Mononuclear cell (primary cell): Measurements from ENCODE around the gene SEMA3D. TPM values are rescaled to one million over a fixed set of nuclear protein-coding genes. Genes with fewer than 3 reads are reported as not detected.

Experiments used
- H3K27me3 ChIP-seq: 2 replicates; pipeline ENCODE4 v1.6.0; 2011; ENCODE audit warnings: low read length, control low read depth; ENCODE audit not compliant: insufficient read depth
- H3K4me1 ChIP-seq: 2 replicates; pipeline ENCODE4 v1.5.1; 2011; ENCODE audit warnings: mild to moderate bottlenecking, low read length, control low read depth; ENCODE audit not compliant: insufficient read depth
- H3K4me3 ChIP-seq: 2 replicates; pipeline ENCODE4 v1.5.1; 2011; ENCODE audit warnings: mild to moderate bottlenecking, low read length, moderate library complexity
- H3K9me3 ChIP-seq: 2 replicates; pipeline ENCODE4 v1.5.1; 2011; ENCODE audit warnings: low read depth, mild to moderate bottlenecking, control low read depth, low read length
- total RNA-seq: library from RNA; depleted of rRNA; stranded (reverse); fragments of >200 nt; gene quantifications from one replicate; pipeline ENCODE4 v1.2.3, GENCODE V29; 2012

SEMA3D gene
- total RNA-seq, result 0.21 TPM

DNA sequence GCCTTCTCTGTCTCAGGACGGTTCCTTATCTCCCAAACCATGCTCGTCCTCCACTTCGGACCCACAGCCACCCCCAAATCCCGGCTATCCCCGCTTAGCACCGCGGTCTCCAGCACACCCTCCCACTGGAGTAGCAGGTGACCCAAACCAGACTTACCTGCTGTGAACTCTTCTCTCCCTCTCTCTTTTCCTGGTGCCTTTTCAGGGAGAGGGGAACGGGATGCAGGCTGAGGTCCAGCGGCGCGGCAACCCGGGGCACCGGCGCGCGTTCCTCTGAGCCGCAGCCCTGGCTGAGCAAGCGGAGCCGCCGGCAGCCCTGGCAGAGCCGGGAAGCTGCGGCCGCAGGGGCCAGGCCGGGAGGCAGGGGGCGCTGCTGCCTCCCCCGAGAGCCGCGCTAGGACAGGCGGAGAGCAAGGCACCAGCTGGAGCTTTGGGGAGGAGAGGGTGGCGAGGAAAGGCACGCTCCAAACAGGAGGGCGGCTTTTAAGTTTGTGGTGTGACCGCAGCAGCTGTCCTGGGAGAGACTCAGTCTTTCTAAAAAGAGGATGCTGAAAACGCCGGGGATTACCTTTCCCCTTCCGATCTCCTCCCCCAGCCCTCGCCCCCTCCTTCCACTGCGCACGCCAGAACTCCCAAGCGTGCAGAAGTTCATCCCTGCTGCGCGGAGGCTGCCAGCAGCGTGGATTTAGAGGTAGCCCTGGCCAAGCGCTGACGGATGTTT, at the start of gene SEMA3D:
SEMA3D (minus strand) TSS at position 536 of the 721 bp plus-strand sequence. CDS start 65,165 bp downstream, outside the sequence.
- Histone ChIP-seq H3K27me3 (peaks cover 38% of the 10 kb centered on the region), H3K9me3 (no peaks in the 10 kb centered on the region), H3K4me1 (no peaks in the 10 kb centered on the region), H3K4me3 (peak within 1 kb of the TSS; percentile 29)

DNA sequence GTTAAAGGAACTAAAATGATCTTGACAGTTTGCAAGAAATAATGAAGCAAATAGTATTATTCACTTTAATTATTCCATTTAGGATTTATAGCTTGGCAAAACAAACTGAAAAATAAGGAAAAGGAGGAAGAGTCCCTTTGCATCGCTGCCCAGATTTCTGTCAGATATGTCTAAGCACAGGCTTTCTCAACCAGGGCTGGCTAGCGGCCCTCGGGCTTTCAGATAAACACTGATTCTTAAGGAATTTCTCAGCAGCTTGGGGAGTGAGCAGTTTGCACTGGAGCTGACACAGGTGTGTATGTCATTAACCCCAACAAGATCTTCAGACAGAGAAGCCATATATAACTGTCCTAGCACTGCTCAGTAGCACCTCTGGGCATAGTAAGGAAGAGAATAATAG, 47.9 kb upstream of the SEMA3D start:
- Histone ChIP-seq H3K4me3 (no peak overlapping the region), H3K4me1 (no peaks in the 10 kb centered on the region), H3K27me3 (no peaks in the 10 kb centered on the region), H3K9me3 (peaks cover 5% of the 10 kb centered on the region)

DNA sequence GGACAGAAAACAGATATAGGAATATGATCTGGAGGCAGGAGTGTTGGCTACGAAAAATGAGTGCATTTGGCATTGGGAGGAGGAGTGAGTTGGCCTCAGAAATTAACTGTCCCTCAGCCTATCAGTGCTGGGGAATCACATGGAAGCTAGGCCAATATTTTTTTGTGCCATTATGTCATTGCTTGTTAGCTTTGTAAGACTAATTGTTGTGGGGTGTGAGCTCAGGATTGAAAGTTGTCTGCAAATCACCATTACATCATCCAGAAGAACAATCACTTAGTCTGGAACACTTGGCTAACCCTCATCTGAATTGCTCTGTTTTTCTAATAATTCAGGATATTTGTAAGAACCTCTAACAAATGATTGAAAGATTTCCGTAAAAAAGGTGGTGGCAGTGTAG, 45.2 kb upstream of the SEMA3D start:
- Histone ChIP-seq H3K4me3 (no peak overlapping the region), H3K4me1 (no peaks in the 10 kb centered on the region), H3K9me3 (no peaks in the 10 kb centered on the region), H3K27me3 (no peaks in the 10 kb centered on the region)

DNA sequence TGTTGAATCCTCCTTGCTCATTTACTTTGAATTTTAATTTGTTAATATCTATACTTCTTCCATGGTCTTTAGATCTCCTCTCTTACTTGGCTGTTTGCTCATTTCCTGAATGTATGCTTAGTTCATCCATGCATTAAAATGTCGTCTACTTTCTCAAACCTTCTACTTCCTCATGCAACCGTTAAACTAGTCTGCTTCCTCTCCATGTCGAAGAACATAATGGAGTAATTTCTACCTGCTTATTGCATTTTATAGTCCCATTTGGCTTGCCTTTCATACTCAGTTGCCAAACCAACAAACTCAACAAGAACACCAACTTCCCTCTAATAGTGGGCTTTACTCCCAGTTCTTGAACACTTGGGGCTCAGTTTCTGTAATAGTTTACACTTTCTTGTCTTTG, 43.8 kb upstream of the SEMA3D start:
- H3K9me3 ChIP-seq, result no peaks in the 10 kb centered on the region
- H3K27me3 ChIP-seq, result no peaks in the 10 kb centered on the region
- H3K4me3 ChIP-seq, result no peak overlapping the region
- no peaks in the 10 kb centered on the region for H3K4me1 ChIP-seq

DNA sequence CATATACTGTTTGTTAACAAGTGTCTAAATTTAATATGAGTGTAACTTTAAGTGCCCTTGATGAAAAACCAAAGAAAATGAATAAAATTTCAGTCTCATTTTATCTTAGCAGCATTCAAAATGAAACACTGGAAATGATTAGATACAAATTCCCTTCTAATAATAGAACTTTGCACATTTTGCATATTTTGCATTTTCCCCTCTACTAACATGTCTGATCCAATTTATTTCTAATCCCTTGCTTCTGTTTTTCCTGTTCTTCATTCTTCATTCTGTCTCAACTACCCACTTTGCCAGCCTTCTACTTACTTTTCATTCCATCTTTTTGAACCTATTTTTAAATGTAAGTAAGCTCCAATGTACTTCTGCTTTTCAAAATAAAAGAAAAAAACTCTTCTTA, 42.7 kb upstream of the SEMA3D start:
- Histone ChIP-seq H3K9me3 (no peaks in the 10 kb centered on the region), H3K4me1 (no peaks in the 10 kb centered on the region), H3K4me3 (no peak overlapping the region), H3K27me3 (no peaks in the 10 kb centered on the region)

DNA sequence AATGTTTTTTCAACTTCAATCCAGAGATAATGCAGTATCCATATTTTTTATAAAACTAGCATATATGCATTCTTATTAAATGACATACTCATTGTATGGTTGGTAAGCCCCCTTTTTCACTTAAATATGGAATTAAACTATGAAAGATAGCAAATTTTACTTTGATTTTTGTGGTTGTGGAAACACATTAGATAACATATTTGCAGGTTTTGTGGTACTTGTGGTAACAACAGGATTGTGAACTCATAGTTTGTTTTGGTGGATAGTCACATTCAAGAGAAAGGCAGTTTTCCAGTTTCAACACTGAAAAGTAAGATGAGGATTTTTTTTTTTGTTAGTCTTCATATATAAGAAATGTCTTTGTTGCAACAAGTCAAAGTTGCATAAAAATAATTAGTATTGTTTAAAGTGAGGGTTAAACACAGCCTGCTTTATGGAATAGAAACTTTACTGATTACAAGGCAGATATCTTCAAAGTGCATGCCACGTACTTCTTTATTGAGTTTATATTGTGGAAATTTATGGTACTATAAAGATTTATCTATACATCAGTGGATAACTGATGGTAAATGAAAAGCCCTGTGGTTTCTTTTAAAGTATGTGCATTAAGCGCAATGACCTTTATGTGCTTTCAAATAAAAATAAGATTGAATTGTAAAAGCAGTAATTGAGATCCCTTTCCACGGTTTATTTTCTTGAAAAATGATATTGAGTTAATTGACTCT, 39.7 kb upstream of the SEMA3D start:
- no peaks in the 10 kb centered on the region for H3K9me3 ChIP-seq
- H3K4me1 ChIP-seq, result no peaks in the 10 kb centered on the region
- no peak overlapping the region for H3K4me3 ChIP-seq
- no peaks in the 10 kb centered on the region for H3K27me3 ChIP-seq

DNA sequence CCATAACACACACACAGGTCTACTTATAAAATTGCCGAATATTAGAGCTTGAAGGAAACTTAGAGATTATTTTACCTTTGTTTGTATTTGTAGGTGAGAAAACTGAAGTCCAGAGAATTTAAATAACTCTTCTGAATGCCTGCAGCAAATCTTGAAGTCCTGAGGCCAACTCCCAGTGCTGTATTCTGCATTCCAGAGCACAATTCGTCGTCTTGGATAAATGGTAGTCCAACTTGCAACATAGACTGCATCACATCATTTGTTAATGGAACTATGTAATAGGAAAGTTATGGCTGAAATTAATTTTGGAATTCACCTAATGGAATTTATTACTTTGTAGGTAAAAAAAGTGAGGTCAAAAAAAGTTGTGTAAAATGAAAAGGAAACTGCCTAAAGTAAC, 37.3 kb upstream of the SEMA3D start:
- Histone ChIP-seq H3K4me3 (no peak overlapping the region), H3K4me1 (no peaks in the 10 kb centered on the region), H3K9me3 (no peaks in the 10 kb centered on the region), H3K27me3 (no peaks in the 10 kb centered on the region)

DNA sequence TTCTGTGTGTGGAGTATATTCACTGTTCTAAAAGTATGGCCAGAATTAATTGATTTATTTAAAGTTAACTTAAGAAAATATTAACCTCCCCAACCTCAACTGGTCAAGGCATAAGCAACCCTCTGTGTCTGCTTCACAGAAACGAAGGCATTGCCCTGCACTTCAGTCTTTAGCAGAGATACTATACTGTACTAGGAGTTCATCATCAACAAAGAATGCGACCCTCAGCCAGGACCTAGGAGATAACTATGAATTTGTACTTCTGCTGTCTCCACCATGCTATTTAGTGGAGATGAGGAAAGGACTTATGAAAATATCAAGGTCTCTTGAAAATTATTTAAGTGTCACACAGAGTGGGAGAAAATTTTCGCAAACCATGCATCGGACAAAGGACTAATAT, 35.7 kb upstream of the SEMA3D start:
- Histone ChIP-seq H3K27me3 (no peaks in the 10 kb centered on the region), H3K9me3 (no peaks in the 10 kb centered on the region), H3K4me1 (no peaks in the 10 kb centered on the region), H3K4me3 (no peak overlapping the region)

DNA sequence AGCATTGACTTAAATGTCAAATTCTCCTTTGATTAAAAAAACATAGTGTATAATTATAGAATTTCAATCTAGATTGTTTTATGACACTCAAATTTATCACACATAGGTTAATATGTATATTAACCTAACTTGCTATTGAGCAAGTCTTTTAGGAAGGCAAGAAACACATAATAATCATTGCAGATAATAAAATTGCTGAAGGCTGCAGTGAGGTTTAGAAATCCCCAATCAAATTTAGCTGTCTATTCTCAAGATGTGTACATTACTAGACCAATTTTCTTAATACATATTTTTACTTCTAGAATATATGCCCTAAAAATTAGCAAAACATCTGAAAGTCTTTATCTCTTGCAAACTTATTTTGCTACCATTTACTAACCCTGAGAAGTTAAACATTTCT, 34.9 kb upstream of the SEMA3D start:
- Histone ChIP-seq H3K4me3 (no peak overlapping the region), H3K4me1 (no peaks in the 10 kb centered on the region), H3K9me3 (no peaks in the 10 kb centered on the region), H3K27me3 (no peaks in the 10 kb centered on the region)

DNA sequence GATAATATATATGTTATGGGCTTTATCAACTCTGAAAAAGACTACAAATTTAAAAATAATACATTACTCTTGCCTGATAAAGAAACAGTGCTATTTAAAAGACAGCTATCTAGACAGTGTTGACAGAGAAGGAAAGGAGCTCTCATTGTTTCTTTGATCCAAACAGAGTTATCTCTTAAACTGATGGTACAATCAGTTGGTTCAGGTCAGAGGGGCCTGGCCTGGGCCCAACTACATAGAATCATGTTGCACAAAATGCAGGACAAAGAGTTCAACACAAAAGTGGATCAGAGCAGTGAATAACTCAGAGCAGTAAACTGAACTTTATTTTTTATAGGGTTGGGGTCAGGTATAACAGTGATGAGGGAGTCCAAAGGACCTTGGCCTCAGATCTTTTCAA, 33.8 kb upstream of the SEMA3D start:
- Histone ChIP-seq H3K9me3 (no peaks in the 10 kb centered on the region), H3K27me3 (no peaks in the 10 kb centered on the region), H3K4me1 (no peaks in the 10 kb centered on the region), H3K4me3 (no peak overlapping the region)

DNA sequence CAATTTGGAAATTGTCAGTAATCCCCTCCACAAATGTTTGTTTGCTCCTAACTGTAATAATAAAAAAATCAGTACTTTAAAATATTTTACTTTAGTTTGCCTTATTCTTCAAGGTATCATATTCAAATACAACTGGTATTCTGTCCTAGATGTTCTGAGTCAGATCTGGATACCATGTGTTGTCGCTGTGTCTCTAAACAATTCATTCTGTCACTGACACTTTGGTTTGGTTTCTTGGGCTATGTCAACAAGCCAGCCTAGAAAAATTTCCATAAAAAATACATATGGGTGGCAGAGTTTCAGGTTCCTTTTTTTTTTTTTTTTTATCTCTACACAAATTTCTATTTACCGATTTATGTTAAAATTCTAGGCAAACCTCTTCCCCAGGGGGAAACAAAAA, 33.2 kb upstream of the SEMA3D start:
- H3K4me3 ChIP-seq, result no peak overlapping the region
- no peaks in the 10 kb centered on the region for H3K27me3 ChIP-seq

DNA sequence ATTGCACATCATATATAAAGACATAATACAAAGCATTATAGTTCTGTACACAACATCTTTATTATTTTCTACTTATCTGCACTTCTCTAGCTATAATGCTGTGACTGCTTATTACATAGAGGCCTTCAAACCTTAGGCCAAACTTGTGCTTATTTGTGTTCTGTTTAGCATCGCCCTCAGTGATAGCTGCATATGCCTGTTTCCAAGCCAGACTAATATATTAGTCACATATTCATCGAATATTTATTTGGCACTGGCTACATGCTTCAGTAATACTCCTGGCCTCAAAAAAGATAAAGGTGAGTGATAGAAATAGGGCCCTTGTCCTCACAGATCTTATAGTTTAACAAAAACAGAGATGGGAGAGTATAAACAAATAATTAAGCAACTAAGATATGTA, 30.2 kb upstream of the SEMA3D start:
- H3K9me3 ChIP-seq, result no peaks in the 10 kb centered on the region
- H3K27me3 ChIP-seq, result no peaks in the 10 kb centered on the region
- no peaks in the 10 kb centered on the region for H3K4me1 ChIP-seq
- no peak overlapping the region for H3K4me3 ChIP-seq

More for the DNA sequence above, 33.2 kb upstream of the SEMA3D start:
- Histone ChIP-seq H3K4me1 (no peaks in the 10 kb centered on the region), H3K9me3 (no peaks in the 10 kb centered on the region)

DNA sequence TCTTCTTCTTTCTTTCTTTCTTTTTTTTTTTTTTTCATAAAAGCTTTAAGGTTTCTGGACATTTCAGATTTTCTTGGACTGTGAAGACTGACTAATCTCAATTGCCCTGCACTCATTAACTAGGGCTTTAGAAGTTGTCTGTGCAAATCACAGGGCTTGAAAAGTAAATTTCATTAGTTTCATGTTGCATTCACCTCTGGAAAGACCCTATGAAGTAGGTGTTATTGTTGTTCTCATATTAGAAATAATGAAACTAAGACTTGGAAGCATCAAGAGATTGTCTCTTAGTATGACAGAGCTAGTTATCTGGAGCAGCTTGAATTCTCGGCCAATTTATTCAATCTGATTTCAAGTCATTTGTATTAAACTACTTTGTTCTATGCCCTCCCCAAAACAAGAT, 28.2 kb upstream of the SEMA3D start:
- H3K9me3 ChIP-seq, result no peaks in the 10 kb centered on the region
- H3K27me3 ChIP-seq, result no peaks in the 10 kb centered on the region
- no peak overlapping the region for H3K4me3 ChIP-seq
- H3K4me1 ChIP-seq, result no peaks in the 10 kb centered on the region

DNA sequence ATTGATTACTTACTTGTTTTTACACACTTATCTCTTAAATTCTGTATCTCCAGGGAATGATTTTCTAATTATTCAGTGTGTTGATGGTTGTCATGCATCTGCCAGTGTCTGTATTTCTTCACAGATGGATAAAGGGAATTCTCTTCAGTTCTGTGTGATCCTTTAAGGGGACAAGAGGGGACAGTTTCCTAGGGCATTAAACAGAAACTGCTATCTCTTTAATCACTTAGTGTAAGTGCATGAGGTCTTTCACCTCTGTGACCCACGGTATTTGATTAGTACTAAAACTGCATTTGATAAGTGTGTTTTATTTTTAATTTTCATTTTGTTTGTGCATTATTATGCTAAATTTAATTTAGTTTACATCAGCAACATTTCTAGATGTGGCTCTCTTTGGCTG, 26.6 kb upstream of the SEMA3D start:
- no peaks in the 10 kb centered on the region for H3K4me1 ChIP-seq
- no peaks in the 10 kb centered on the region for H3K9me3 ChIP-seq
- H3K4me3 ChIP-seq, result no peak overlapping the region
- no peaks in the 10 kb centered on the region for H3K27me3 ChIP-seq

DNA sequence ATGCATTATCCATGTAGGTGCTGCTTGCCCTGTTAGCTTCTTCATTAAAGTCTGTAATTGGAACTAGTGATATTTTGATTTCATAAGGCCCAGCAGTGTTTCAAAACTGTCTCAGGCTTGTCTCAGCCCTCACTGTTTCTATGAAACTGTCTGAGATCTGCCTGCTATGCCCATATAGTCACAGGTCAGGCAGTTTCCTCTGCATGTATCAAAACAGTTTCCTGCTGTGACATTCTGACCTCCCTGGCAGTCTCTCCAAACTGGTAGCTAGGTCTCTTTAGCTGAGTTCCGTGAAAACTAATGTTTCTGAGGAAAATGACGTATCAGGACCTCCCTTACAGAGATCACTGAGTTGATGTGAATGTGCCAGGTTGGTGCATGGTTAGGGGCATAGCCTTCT, 18.9 kb upstream of the SEMA3D start:
- no peaks in the 10 kb centered on the region for H3K27me3 ChIP-seq

DNA sequence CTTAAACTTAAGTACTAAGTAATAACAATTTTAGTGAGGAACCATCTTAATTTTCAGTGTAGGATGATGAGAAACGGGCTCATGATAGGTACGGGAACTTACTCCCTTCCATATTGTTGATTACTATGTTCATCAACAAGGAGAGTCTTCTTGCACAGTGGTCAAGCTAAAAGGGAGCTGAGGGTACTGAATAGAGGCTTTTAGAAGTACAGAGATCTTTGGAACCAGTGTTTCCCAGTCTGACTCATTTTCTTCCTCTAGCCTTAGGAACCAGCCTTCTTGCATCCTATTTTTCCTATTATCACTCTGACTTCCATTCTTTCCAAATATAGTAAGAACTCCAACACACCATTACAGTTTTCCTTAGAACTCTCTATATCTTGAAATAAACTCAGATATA, 17.6 kb upstream of the SEMA3D start:
- Histone ChIP-seq H3K4me3 (no peak overlapping the region), H3K9me3 (no peaks in the 10 kb centered on the region), H3K27me3 (no peaks in the 10 kb centered on the region)

More for the DNA sequence above, 18.9 kb upstream of the SEMA3D start:
- Histone ChIP-seq H3K4me1 (no peaks in the 10 kb centered on the region), H3K4me3 (no peak overlapping the region), H3K9me3 (no peaks in the 10 kb centered on the region)

More for the DNA sequence above, 17.6 kb upstream of the SEMA3D start:
- H3K4me1 ChIP-seq, result no peaks in the 10 kb centered on the region
